Upper lobe of left lung (tissue), 4 donors: Measurements from ENCODE around the gene EZH2.

Experiments used
- CTCF ChIP-seq, 6 experiments: fragments of 450-650 bp in 4 of 6; fragments of 200-600 bp in 2 of 6; sonication (generic) in 2 of 6; IDR thresholded peaks; one replicate each; pipeline ENCODE4 v1.5.1; 2016 to 2019; ENCODE audit warnings: antibody characterized with exemption in 6 of 6
- POLR2AphosphoS5 ChIP-seq, 2 donors: sonication (generic); formaldehyde crosslinking; IDR thresholded peaks; one replicate each; pipeline ENCODE4 v1.5.1; 2017; ENCODE audit warnings: antibody characterized with exemption in 2 of 2

GRCh38 chr7:148931470-148931869 is 47.4 kb upstream of the EZH2 start:
- TF ChIP-seq CTCF (IDR thresholded peaks at IDR 0.05) = no peak
- no peak for TF ChIP-seq POLR2AphosphoS5 (IDR thresholded peaks at IDR 0.05)
